Esophagus (tissue), 2 donors: Measurements from ENCODE around the gene TMEM107. TPM values are rescaled to one million over a fixed set of nuclear protein-coding genes. Genes with fewer than 3 reads are reported as not detected.

Experiments
- H3K27ac ChIP-seq, 2 donors: one replicate each; pipeline ENCODE4 v1.5.1; 2013; ENCODE audit warnings: low read depth in 2 of 2, mild to moderate bottlenecking in 2 of 2, inconsistent platforms in 1 of 2, low read length in 1 of 2, moderate library complexity in 1 of 2
- H3K27me3 ChIP-seq, 2 donors: one replicate each; pipeline ENCODE4 v1.6.1; 2013; ENCODE audit warnings: low read length in 2 of 2, control low read depth in 1 of 2, mild to moderate bottlenecking in 1 of 2; ENCODE audit not compliant: insufficient read depth in 2 of 2, control insufficient read depth in 1 of 2
- H3K36me3 ChIP-seq, 2 donors: one replicate each; pipeline ENCODE4 v1.6.1; 2013; ENCODE audit warnings: low read length in 1 of 2; ENCODE audit not compliant: control insufficient read depth in 2 of 2, insufficient read depth in 2 of 2
- H3K4me1 ChIP-seq, 2 donors: one replicate each; pipeline ENCODE4 v1.6.1; 2013; ENCODE audit warnings: low read length in 1 of 2; ENCODE audit not compliant: control insufficient read depth in 2 of 2, insufficient read depth in 2 of 2
- H3K4me3 ChIP-seq, 2 donors: one replicate each; pipeline ENCODE4 v1.5.1; 2013; ENCODE audit warnings: low read length in 2 of 2, mild to moderate bottlenecking in 2 of 2, low read depth in 1 of 2, moderate library complexity in 1 of 2
- H3K9me3 ChIP-seq, 2 donors: one replicate each; pipeline ENCODE4 v1.6.1; 2013; ENCODE audit warnings: mild to moderate bottlenecking in 2 of 2, low read depth in 1 of 2, low read length in 1 of 2, moderate library complexity in 1 of 2; ENCODE audit not compliant: control insufficient read depth in 2 of 2, insufficient read depth in 1 of 2
- WGBS, 2 donors: extraction: QIAGEN DNeasy Blood & Tissue Kit; methylation state at CpG; one replicate each; pipeline ENCODE4 v1.1.7; 2013; 5-methylcytosine and 5-hydroxymethylcytosine counted together
- polyA plus RNA-seq, 2 donors: library from polyadenylated mRNA; stranded (reverse); fragments of 200-250 nt; gene quantifications; one replicate each; pipeline ENCODE4 v1.2.3, GENCODE V29; 2013
- donor health status: healthy with polysubstance abuse.
- donor health status: Bipolar disorder and iron deficiency.

The TMEM107 gene
- polyA plus RNA-seq, 2 donors: 5.6 to 8.9 TPM

DNA sequence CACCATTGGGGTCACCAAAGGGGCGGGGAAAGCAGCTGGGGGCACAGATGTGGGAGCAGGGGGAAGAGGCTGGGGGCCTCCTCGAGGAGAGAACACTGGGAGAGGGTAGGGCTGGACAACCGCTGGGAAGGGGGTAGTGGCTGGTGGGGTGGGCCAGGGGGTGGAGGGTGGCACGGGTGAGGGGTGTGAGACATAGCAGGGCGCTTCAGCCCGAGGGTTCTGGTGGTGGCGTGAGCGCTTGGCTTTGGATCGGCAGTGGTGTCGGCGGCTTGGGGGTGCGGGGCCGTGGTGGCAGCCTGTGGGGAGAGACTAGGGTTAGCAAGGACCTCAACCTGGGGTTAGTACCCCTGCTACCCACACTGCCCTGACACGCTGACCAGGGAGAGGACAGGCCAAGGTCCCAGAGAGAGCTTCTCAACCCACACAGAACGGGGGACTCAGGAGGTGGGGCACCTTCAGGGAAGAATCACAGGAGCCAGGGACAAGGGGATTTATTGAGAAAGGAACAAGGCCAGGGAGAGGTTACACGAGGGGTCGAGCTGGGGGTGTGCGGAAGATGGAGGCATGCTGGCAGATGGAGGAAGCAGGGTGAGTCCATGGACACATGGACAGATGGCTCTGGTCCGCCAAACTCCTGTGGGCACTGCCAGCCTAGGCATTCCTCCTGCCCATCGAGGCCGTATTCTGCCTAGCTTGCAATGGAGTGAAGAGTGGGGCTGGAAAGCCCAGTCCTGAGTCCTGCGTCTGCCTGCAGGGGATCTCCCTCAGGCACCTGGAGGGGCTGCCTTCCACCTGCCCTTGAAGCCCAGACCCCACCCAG is 32.4 kb downstream of the TMEM107 start:
- WGBS, 2 donors: 89 to 92% methylated on average over 22 of the region's 22 CpGs
- Histone ChIP-seq H3K36me3 (peaks cover 45 to 80% of the 10 kb centered on the region in 2 donors), H3K4me1 (peaks cover 0 to 10% of the 10 kb centered on the region in 2 donors), H3K27ac (no peak overlapping the region), H3K4me3 (no peak overlapping the region), H3K27me3 (no peaks in the 10 kb centered on the region), H3K9me3 (peaks cover 0 to 2% of the 10 kb centered on the region in 2 donors)

DNA sequence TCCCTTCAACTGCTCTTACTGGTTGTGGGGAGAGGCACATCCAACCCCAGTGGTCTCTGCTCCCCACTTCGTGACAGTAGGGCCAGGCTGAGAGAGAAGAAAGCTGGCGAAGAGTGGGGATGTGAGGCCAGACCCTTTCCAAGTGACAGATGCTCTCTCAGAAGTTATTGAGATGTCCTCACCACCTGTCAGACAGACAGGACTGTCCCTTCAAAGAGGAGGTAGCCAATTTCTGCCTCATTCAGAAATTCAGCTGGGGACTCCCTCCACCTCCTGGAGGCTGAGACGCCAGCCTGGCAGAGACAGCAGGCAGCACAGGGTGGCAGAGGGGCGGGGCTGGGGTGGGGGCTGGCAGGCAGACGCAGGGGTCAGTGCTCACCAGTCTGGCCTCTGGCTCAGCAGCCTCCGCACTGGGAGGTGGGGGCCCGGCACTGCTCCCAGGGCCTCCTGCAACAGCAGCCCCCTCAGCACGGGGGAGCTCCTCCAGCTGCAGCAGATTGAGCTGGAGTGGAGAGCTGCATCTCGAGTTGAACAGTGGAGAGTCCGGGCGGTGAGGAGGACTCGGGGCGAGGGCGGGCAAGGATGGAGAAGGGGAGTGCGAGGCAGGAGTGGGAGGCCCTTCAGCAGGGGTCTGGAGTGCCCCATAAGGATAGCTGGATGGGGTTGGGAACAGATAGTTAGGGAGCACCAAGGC is 33.1 kb downstream of the TMEM107 start:
- peaks cover 0 to 10% of the 10 kb centered on the region in 2 donors for H3K4me1 ChIP-seq
- H3K27ac ChIP-seq: peak overlapping the region in 1 of 2 donors; percentile 22
- no peak overlapping the region for H3K4me3 ChIP-seq
- H3K36me3 ChIP-seq: peaks cover 45 to 73% of the 10 kb centered on the region in 2 donors
- H3K27me3 ChIP-seq: no peaks in the 10 kb centered on the region
- WGBS, 2 donors: 83 to 84% methylated on average over 15 of the region's 15 CpGs
- peaks cover 0 to 2% of the 10 kb centered on the region in 2 donors for H3K9me3 ChIP-seq

DNA sequence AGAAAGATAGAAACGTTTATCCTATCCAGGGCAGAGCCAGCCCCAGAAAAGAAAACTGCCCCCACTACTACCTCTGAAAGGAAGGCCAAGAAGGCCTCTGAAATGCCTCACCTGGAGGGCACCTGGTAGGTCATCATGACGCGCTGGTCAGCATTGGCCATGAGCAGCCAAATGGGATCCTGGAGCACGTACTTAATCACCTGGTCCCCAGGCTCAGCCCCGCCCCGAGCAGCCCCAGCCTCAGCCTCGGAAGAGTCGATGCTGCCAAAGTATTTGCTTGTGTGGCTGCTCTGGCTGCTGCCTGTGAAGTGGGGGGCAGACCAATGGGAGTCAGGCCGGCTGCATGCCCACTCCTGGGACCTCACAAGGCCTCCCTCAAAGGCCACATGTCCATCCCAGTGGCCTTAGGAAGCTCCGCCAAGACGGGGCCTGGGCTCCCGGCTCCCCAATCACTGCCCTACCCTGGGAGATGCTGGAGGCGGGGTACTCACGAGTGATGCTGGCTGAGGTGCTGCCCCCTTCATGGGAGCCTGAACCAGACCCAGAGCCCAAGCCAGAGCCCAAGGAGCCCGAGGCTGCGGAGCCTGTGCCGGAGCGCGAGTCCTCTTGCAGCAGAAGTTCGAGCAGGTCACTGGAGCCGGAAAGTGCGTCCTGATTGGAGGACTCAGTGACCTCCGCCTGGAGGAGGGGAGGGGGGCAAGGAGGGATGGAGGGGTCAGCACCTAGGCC is 33.9 kb downstream of the TMEM107 start:
- H3K27ac ChIP-seq: peak overlapping the region in 1 of 2 donors; percentile 44
- H3K4me3 ChIP-seq: no peak overlapping the region
- H3K27me3 ChIP-seq: no peaks in the 10 kb centered on the region
- H3K36me3 ChIP-seq: peaks cover 41 to 66% of the 10 kb centered on the region in 2 donors
- 88% methylated on average over 23 of the region's 23 CpGs for WGBS, 2 donors
- peaks cover 0 to 2% of the 10 kb centered on the region in 2 donors for H3K9me3 ChIP-seq
- H3K4me1 ChIP-seq: peaks cover 0 to 10% of the 10 kb centered on the region in 2 donors

DNA sequence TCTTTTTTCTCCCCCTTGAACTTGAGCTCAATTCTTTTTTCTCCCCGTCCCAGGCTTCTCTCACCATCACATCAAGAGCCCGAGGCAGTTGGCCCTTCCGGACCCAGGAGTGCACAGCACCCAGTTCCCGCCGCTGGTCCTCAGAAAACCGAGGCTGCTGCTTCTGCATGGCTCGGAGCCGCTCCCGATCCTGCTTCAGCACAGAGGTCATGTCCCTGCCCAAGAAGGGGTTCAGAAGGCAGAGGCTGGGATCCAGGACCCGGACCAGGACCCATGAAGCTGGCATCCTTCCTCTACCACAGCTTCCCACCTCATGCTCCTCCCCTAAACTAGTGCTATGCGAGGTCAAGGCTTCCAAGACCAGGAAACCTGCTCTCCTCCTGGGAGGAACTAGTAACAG is 34.4 kb downstream of the TMEM107 start:
- Histone ChIP-seq H3K9me3 (peaks cover 0 to 2% of the 10 kb centered on the region in 2 donors), H3K27ac (peak overlapping the region in 1 of 2 donors; percentile 44), H3K4me3 (no peak overlapping the region), H3K36me3 (peaks cover 36 to 60% of the 10 kb centered on the region in 2 donors), H3K27me3 (no peaks in the 10 kb centered on the region), H3K4me1 (peaks cover 0 to 8% of the 10 kb centered on the region in 2 donors)
- 87% methylated on average over 11 of the region's 11 CpGs for WGBS, 2 donors

DNA sequence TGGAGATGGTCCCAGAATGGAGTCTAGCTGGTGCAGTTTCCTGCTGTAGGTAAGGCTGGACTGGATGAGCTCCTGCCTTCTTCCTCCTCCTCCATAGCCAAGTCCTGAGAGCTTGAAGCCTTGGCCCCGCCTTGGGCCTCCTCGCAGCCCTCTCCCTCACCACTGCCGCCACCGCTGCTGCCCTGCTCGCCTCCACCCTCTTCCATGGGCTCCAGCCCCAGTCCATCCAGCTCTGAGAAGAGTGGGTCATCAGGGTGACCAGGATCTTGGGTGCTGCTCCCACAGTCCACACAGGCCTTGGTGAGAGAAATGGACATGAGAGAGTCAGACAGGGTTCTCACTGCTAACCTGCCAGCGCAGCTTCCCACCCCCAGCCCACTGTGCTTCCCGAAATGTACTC is 35.1 kb downstream of the TMEM107 start:
- Histone ChIP-seq H3K27ac (peak overlapping the region in 1 of 2 donors; percentile 8), H3K4me3 (no peak overlapping the region), H3K27me3 (no peaks in the 10 kb centered on the region), H3K9me3 (no peaks in the 10 kb centered on the region), H3K36me3 (peaks cover 29 to 53% of the 10 kb centered on the region in 2 donors), H3K4me1 (peaks cover 0 to 8% of the 10 kb centered on the region in 2 donors)
- WGBS, 2 donors: 94 to 95% methylated on average over 7 of the region's 7 CpGs

DNA sequence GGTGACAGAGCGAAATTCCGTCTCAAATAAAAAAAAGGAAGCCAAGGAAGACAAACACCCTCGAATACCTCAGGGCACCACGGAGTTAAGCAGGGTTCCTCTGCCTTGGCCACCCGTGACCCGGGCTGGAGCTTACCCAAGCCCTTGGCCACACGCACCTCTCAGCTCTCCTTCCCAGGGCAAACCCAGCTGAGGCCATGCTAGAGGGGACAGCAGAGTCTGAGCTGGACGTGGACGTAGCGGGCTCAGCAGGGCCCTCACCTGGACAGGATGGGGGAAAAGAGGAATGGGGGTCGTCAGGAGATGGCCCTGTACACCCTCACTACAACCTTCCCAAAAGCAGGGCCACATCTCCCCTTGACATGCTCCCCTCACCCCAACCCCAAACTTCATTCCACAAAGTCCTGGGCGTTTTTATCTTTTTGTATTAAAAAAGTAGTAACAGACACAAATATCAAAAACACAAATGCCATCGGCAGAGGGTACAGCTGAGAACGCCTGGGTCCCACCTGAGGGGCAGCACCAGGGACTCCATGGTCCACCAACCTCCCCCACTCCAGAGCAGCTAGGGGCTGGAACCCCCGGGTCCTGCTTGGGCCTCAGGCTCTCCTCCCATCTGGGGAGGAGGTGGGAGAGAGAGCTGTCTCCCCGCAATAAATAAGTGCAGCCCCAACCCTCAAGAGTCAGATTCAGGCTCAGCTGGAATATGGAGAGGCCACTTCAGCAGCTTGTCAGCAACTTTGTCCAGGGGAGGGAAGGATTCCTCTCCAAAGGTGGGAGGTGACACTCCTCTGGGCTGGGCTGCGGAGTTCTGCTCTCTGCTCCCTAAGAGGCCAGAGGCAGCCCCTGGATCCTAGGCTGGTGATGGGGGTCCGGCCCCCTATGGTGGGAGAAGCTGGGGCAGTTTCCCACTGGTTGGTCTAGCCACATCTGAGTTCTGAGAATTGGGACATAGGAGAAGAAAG is 35.8 kb downstream of the TMEM107 start:
- Histone ChIP-seq H3K4me3 (no peak overlapping the region), H3K27me3 (no peaks in the 10 kb centered on the region), H3K27ac (peak overlapping the region in 1 of 2 donors; percentile 59), H3K36me3 (peaks cover 24 to 47% of the 10 kb centered on the region in 2 donors), H3K9me3 (no peaks in the 10 kb centered on the region), H3K4me1 (peaks cover 0 to 8% of the 10 kb centered on the region in 2 donors)
- 76 to 77% methylated on average over 16 to 18 of the region's 18 CpGs for WGBS, 2 donors

DNA sequence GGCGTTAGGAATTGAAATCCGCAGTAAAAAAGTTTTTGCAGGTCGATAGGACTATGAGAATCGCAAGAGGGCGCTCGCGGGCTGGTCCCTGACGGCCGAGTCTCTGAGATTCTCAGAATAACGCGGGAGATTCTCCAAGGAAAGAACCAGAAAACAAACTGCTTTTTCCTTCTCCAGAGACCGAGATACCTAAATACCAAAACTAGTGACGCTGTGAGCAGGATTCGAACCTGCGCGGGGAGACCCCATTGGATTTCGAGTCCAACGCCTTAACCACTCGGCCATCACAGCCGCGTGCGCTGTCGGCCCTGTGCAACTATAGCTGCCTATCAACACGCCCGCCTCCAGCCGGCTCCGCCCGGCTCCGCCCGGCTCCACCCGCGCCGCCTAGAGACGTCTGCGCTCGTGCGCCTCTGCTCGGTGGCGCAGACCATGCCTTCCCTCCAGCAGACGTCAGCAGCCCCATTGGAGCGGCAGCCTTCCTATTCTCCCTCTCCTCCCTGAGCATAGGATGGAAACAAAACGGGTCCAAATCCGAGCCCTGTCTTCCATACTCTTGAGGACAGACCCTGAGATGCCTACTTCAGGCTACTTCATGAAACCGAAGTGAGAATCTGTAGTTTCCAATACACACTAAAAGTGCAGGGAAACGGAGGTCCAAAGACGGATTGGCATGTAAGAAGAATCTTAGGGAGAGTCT is 37.4 kb downstream of the TMEM107 start:
- Histone ChIP-seq H3K9me3 (no peaks in the 10 kb centered on the region), H3K27ac (peak overlapping the region; percentile 88 to 97), H3K4me3 (peak overlapping the region; percentile 1 to 39), H3K27me3 (no peaks in the 10 kb centered on the region), H3K36me3 (peaks cover 17 to 34% of the 10 kb centered on the region in 2 donors), H3K4me1 (peaks cover 0 to 8% of the 10 kb centered on the region in 2 donors)
- WGBS, 2 donors: 0 to 1% methylated on average over 46 of the region's 46 CpGs

DNA sequence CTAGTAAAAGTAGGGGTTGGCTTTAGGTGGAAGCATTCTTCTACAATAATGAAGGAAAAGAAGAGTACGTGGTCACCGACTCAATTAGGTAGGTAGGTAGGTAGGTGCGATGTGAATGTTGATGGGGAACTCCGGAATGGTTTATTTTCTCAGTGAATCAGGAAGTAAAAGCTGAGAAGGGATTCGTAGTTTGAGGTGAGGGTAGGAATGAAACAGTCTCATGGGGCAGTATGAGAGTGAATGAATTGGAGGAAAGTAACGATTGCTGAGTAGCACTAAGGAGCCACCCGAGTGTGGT is 37.9 kb downstream of the TMEM107 start:
- peak overlapping the region; percentile 88 to 97 for H3K27ac ChIP-seq
- no peak overlapping the region for H3K4me3 ChIP-seq
- no peaks in the 10 kb centered on the region for H3K9me3 ChIP-seq
- no peaks in the 10 kb centered on the region for H3K27me3 ChIP-seq
- 1 to 2% methylated on average over 7 of the region's 7 CpGs for WGBS, 2 donors
- H3K36me3 ChIP-seq: peaks cover 14 to 29% of the 10 kb centered on the region in 2 donors
- H3K4me1 ChIP-seq: peaks cover 0 to 8% of the 10 kb centered on the region in 2 donors
